Hematopoietic multipotent progenitor cell treated with erythropoietin and hydrocortisone succinate and interleukin-3 and kit ligand, for 8 days (in vitro differentiated cells): Measurements from ENCODE around the gene C5orf46.

Experiments used
- DNase-seq: peaks from one replicate; pipeline ENCODE4 v3.0.0-alpha.2; 2015

C5orf46 gene

DNA sequence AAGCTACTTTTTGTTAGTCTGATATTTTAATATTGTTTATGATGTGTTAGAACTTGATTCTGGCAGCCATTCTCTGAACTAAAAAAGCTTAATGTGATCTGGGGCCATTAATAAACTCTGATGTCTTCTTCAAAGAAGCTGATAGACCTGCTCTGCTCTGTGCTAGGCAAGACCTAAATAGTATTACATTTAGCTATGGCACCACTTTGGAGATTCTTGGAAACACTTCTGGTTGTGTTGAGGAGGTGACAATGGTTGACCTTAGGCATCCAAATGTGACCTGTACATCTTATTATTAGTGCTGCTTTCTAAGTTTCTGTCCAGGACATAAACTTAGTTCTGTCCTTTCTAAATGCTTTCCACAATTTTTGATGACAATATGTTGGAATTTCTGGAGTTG lies 49.5 kb downstream of the C5orf46 start:
- no peak for DNase-seq

DNA sequence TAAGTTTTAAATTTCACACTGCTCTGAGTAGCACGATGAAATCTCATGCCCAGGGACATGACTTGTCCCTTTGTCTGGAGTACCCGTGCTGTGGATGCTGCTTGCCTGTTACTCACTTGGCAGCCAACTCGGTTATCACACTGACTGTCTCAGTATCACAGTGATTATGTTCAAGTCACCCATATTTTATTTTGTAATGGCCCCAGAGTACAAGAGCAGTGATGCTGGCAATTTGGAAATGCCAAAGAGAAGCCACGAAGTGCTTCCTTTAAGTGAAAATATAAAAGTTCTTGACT lies 50.6 kb downstream of the C5orf46 start:
- DNase-seq, result no peak

- no peak for DNase-seq
Observed at GRCh38 chr5:147854894-147855773, 51.2 kb downstream of the C5orf46 start.

GRCh38 chr5:147854331-147854730 lies 52.0 kb downstream of the C5orf46 start:
- DNase-seq, result no peak

DNA sequence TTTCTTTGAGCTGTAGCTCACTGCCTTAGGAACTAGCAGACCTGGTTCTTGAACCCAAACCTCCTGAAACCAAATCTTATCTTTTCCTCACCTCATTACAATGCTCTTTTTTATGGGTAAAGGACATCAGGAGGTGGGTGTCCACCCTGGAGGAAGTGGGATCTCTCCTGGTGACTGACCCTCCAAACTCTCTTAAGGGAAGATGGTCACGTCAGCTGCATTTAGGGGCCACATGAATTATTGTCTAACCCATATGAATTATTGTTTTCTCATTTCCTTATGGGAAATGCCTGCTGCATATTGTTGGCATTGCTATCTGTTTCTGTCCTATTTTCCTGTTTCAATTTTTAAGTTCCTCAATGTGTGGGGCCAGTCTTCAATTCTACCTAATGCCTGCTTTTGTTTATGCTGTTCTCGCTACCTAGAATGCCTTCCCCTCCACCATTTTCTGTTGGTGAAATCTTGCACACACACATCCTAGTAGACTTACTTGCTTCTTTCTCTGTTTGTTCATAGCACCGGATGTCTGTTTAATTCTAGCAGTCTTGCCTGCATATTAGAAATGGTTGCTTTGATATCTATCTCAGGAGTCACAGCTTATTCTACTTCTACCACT lies 52.9 kb downstream of the C5orf46 start:
- DNase-seq, result no peak

DNA sequence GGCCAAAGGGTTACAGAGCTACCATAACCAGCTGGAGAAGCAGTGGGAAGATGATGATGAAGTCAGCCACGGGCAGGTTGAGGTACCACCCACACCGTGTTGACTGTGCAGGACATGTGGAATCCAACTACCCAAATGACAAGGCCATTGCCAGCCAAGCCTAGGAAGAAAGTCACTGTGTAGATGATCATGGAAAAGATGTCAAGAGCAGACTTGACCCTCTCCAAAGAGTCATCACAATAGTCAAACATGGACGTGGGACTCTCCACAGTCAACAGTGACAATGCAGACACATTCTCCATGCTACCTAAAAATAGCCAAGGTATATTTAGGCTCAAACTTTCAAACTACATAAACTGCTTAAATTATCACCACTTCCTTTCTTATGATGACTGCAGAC lies 54.0 kb downstream of the C5orf46 start:
- no peak for DNase-seq

GRCh38 chr5:147851578-147851977 lies 54.8 kb downstream of the C5orf46 start:
- no peak for DNase-seq

DNA sequence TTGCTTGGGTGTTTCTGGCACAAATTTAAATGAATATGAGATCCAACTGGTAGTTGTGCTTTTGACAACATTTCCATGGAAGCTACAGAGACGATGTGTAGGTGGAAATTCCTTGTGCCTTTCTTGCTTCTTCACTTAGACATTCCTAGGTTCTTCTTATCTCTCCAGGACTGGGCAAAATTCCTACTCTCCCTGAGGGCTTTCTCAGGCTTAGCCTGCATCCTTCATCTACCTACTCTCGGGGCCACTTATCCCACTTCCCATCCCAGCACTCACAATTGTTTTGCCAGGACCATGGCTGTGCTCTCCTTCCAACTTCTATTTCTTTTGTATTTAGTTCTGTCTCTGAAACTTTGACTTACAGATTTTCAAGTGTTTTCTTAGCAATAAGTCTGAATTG lies 57.1 kb downstream of the C5orf46 start:
- no peak for DNase-seq

- no peak for DNase-seq
Observed at GRCh38 chr5:147845618-147846017, 60.7 kb downstream of the C5orf46 start.

- no peak for DNase-seq
Observed at GRCh38 chr5:147844846-147845245, 61.5 kb downstream of the C5orf46 start.

DNA sequence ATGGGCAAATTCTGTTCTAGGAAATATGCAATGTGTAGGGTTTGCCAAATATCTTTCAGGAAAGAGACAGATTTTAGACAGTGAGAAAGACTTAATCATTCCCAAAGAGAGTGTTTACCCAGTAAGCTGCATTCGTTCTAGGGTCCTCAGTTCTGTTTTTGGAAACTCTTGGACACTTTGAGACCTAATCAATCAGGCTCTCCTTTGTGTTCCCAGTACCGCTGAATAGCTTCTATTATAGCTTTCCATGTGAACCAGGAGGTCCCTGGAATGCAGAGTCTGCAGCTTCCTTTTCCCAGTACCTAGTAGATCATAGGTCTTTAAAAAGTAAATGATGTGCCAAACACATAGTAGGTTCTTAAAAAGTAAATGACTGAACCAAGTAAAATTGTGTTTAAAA lies 63.5 kb downstream of the C5orf46 start:
- no peak for DNase-seq
